Esophagus muscularis mucosa (tissue), 4 donors: ENCODE results near the gene ARHGEF7.

Source experiments
- EP300 ChIP-seq: sonication (generic); formaldehyde crosslinking; IDR thresholded peaks from one replicate; pipeline ENCODE4 v1.6.1; 2017; ENCODE audit warnings: antibody characterized with exemption
- POLR2A ChIP-seq: fragments of 450-650 bp; IDR thresholded peaks from one replicate; pipeline ENCODE4 v1.6.1; 2017; ENCODE audit warnings: antibody characterized with exemption, moderate library complexity, mild to moderate bottlenecking, low read depth
- TF ChIP-seq, protein P1 (sequence below), 3 experiments: fragments of 200-600 bp in 2 of 3; fragments of 450-650 bp in 1 of 3; sonication (generic) in 2 of 3; IDR thresholded peaks; one replicate each; pipeline ENCODE4 v1.5.1; 2017 to 2019; ENCODE audit warnings: antibody characterized with exemption in 3 of 3, mild to moderate bottlenecking in 2 of 3, moderate library complexity in 1 of 3

DNA sequence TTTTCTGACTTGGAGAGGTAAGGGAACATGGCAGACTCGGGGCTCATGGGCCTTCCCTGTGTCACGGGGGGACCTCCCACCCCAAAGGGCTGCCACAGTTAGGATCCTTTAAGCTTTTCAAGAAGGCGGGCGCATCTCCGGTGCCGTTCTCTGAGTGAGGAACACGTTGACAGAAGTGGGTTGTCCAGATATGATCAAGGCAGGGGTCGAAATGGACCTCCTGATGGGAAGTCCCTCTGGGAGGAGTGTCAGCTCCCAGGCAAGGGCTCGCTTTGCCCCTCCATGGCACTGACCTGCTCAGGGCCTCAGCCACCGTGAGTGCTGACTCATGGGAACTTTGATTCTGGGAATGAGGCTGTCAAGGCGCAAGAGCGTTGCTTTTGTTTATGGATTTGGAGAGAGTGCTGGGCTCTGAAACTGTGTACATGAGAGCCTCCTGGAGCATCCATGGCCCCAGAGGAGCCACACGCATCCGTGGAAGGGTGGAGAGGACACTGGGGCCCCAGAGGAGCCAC, 198.9 kb downstream of the ARHGEF7 start:
- TF ChIP-seq POLR2A (no peak), EP300 (no peak)
- TF ChIP-seq, protein P1, sequence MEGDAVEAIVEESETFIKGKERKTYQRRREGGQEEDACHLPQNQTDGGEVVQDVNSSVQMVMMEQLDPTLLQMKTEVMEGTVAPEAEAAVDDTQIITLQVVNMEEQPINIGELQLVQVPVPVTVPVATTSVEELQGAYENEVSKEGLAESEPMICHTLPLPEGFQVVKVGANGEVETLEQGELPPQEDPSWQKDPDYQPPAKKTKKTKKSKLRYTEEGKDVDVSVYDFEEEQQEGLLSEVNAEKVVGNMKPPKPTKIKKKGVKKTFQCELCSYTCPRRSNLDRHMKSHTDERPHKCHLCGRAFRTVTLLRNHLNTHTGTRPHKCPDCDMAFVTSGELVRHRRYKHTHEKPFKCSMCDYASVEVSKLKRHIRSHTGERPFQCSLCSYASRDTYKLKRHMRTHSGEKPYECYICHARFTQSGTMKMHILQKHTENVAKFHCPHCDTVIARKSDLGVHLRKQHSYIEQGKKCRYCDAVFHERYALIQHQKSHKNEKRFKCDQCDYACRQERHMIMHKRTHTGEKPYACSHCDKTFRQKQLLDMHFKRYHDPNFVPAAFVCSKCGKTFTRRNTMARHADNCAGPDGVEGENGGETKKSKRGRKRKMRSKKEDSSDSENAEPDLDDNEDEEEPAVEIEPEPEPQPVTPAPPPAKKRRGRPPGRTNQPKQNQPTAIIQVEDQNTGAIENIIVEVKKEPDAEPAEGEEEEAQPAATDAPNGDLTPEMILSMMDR (IDR thresholded peaks at IDR 0.05): no peak
